Epidermal melanocyte (primary cell): ENCODE data around the gene KRT40.

Source experiments
- DNase-seq: peaks from one replicate; pipeline ENCODE4 v3.0.0; 2011; ENCODE audit warnings: low spot score; ENCODE audit not compliant: insufficient read length

The KRT40 gene

DNA sequence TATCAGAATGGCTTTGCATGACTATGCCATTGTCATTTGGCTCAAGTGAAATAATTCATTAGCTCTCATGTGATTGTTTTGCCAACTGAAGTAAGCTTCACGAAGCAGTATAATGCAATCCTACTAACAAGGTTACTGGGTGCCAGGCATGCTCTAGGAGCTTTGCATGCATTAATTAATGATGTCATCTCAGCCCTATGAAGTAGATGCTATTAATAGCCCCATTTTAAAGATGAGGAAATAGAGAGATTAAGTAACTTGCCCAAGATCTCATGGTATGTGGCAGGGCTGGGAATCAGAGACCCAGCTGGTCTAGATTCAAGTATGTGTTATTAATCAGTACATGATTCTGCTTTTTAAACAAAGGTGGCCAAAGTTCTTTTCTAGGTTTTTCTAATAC is 31.5 kb downstream of the KRT40 start:
- DNase-seq, result no peak

DNA sequence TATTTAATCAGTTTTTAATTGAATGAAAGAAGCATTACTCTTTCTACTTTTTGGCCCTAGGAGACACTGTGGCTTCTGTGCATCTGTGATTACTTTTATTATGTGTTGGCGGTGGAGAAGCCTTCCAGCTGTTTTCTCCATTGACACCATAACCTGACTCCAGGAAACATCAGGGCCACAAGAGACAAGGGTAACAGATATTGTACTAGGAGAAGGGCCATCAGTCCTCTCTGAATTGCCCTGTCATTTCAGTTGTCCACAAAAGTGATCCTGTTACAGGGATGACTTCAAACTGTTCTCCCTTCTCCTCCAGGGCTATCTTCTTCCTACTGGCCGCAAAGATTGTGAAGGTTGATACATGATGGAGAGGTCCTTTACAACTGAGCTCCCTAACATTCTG is 32.0 kb downstream of the KRT40 start:
- no peak for DNase-seq

DNA sequence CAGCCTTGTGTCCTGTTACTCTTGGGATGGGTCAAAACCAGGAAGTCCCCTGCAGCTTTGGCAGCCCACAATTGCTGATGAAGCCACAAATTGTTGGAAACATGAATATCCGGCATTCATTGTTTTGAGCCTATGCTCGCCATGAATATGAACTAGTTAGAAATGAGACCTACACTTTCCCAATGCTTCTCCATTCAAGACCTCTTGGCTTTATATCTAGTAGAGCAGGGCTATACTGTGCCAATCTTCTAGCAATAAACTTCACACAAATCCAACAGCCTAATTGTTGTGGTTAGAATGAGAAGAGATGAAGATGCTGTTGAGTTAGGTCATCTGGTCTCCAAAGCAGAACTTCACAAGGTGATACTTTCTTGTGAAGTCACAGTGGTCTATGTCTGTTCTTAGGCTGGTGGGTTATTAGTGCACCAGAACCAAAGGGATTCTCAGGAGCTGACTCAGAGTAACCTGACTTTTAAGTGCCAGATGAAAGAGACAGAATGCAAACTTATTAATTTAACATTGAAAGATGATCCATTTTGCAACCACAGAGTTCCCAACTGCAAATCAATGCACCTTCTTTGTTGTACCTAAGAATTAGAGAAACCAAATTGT is 33.0 kb downstream of the KRT40 start:
- DNase-seq, result no peak

DNA sequence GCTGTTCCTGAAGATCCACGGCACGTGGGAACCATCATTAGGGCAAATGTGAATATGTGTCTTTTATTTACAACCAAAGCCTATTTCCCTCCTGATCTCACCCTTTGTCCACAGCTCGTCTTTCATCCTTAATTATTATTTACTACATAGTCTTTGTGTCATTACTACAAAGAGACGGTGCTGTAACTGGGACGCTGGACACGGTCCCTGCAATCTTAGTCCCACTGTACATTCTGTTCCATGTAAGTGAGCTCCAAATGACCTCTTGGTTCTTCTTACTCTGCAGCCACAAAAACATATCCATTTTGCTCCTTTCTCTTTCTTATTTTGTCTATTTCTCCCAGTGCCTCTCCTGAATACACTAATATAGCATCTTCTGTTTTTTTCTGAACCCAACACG is 34.0 kb downstream of the KRT40 start:
- no peak for DNase-seq

DNA sequence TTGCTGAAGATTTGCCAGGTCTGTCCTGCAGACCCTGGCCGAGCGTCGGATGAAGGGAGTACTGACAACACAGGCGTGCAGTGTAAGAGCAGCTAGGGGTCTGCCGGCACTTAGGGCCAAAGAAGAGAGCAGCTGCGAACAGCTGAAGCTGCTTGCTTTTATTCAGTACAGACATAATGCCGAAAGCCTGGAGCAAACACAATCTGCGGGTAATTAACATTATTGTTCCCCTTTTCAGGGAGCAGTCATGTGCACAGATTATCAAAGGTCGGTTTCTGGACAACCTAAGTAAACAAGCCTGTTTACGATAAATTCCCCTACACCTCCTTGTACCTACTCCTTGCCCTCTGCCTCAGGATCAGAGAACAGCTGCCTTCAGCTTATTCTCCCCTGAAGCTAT is 34.7 kb downstream of the KRT40 start:
- DNase-seq, result no peak

DNA sequence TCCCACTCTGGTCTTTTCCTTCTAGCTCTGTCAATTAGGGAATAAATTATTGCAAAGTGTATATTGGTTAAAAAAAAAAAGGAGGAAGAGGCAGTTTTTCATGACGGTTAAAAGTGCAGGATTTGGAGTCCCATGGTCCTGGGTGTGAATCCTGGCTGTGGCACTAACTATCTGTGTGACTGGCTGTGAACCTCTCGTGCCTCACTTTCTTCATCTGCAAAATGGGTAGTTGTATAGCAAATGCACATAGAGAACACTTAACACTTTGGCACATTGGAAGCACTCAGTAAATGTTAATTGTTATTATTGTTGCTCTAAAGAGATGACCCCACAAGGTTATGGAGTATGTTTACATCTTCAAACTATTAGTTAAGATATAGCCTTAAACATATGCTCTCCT is 36.2 kb downstream of the KRT40 start:
- no peak for DNase-seq

DNA sequence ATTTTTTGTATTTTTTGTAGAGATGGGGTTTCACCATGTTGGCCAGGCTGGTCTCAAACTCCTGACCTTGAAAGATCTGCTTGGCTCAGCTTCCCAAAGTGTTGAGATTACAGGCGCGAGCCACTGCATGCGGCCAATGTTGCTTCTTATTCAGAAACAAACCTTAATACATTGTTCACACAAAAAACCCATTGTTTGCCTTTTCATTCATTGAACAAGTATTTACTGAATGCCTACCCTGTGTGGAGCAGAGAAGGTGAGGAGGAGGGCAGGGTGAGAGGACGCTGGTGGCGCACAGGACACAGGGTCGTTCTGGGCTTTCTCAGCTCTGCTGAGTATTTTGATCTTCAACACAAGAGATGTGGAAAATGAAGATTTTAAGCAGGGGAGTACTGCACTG is 38.7 kb downstream of the KRT40 start:
- no peak for DNase-seq

DNA sequence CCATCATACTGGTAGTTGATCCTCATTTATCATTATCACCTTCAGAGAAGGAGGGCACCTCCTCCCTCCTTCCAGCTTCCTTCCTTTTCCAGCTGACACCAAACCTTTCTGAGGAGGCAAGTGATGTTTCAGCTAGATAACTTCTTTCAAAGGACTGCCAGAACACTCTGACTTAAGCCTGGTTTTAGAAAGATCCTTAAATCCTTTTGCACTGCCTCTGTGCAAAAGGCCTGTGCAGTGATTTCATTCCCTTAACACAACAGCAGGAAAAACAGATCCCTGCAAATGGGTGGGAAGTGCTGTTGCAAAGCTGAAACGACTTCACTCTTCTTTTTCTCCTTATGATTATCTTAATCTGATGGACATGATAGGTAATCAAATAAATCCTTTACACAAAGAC is 39.6 kb downstream of the KRT40 start:
- DNase-seq, result no peak

DNA sequence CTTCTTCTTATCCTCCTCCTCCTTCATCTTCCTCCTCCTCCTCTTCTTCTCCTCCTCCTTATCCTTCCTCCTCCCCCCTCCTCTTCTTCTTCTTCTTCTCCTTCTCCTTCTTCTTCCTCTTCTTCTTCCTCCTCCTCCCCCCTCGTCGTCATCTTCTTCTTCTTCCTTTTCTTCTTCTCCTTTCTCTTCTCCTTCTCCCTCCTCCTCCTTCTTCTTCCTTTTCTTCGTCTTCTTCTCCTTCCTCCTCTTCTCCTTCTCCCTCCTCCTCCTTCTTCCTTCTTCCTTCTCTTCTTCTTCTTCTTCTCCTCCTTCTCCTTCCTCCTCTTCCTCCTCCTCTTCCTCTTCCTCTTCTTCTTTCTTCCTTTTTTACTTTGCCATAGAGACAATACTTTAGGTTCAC is 41.6 kb downstream of the KRT40 start:
- DNase-seq, result no peak

DNA sequence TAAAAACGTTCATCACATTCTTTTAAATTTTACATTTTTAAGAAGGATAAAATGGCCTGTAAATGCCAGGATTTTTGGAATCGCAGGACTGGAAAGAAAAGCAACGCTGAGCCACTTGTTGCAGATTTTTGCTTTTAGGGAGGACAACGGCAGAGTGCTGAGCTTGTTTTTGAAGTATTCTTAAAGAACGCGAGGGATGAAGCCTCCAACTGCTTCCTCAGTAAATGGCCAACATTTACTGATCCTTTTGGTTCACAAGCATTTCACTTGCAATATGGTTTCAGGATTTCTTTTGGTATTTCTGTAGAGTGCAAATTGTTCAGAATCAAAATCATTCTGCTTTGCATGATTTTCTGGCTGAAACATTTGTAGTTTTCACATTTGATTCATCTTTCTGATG is 43.9 kb downstream of the KRT40 start:
- DNase-seq, result no peak

DNA sequence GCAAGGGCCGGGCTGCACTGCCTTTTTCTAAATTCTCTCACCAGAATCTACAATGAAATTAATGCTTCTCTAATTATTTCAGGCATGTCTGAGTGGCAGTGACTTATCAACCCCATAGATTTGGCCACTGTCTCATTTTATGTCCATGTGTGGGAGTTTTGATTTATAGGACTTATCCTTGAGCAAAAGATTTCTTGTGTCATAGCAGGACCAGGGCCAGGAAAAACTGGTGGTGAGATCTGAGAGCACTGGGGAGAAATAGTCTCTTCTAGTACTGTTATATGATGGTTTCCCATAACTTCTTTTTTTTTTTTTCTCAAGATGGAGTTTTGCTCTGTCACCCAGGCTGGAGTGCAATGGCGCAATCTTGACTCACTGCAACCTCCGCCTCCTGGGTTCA is 45.1 kb downstream of the KRT40 start:
- DNase-seq, result no peak

DNA sequence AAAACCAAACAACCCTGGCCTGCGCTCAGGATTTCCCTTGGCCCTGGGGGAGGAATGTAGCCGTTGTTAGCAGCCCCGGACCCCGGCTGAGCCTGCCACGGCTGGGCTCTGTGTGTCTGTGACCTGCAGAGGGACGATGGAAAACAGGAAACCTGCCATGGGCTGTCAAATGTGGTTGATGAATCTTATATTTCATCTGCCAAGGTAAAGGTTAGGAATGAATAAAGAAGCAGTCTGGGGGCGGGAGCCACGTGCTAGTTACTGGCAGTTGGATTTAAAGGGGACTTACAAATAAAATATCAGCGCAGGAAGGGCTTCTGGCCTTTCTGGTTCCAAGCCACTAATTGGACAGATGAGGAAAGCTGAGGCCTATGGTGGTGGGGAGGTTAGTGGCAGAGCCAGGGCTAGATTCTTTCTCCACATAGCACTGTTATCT is 46.7 kb downstream of the KRT40 start, which contains the start of gene KRT23:
Gene KRT23, minus strand, starts transcription at position 263 of the 436 bp plus-strand sequence. CDS start 1,043 bp downstream, outside the sequence.
- DNase-seq, result no peak

DNA sequence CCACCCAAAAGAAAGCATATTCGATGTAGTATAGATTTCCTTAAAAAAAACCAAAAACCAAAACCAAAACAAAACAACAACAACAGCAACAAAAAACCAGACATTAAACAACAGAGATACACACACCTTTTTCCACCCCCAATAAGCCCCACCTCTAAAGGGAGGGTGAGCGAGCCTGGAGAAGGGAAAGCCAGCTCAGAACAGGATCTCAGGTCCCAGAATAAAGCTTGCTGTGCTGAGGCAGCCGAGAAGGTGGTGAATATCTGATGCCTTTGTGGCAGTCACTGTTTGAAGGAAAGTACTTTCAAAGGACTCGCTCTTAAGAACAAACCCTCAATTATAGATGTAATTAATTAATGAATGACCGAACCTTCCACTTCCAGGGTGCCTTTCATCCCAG is 47.1 kb downstream of the KRT40 start:
- no peak for DNase-seq

DNA sequence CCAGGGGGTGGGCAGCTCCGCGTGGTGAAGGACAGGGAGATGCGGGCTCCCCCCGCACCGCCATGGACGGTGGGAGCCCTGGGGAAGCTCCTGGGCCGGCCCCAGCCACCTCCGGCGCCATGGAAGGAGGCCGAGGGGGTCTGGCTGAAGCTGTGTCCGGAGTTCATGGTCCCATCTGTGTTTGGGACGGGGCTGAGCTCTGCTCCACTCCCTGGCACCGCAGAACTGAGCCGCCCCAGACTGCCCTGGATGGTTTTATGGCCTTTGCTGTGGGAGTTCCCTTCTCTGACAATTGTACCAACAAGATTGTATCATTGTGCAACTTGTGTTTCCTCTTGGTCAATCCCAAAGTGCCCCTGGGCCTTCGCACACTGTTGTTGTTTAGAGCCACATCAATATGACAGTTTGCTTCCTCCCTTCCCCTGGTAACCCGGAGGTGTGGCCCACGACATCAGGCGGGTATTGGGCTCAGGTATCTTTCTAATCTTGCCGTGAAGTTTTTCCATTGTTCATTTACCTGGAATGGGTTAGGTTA is 47.6 kb downstream of the KRT40 start:
- no peak for DNase-seq

DNA sequence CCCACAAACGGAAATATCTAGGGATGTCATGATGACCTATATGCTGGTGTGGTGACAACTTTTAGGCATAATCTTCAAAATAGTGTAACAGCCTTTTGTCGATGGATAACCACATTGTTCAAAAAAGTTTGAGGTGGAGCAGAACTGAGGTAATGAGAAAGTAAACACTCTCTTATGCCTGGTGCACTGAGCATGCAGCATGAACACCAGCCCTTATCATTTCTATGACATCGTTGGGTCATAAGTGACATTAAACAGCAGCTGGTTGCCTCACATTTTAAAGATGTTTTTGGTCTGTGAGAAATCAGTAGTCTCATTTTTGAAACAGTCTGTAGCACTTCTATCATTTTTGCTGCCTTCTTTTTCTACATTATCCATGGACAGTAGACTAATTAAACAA is 48.5 kb downstream of the KRT40 start:
- DNase-seq, result no peak

DNA sequence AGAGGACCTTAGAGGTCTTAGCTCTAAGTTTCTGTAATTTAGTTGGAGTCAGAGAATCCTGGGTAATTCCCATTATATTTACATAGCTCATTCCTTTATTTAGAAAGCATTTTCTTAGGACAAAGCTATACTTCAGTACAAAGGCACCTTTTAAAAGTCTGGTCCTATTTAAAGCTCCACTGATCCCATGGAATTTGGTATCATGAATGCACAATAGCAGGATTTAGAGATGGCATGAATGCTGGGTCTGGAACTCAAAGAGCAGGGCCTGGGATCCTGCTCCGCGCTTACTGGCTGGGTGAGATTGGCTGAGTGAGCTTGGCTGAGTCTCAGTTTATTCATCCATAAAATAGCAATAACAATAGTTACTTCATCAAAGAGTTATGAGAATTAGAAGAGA is 51.5 kb downstream of the KRT40 start:
- peak; percentile 41 for DNase-seq

DNA sequence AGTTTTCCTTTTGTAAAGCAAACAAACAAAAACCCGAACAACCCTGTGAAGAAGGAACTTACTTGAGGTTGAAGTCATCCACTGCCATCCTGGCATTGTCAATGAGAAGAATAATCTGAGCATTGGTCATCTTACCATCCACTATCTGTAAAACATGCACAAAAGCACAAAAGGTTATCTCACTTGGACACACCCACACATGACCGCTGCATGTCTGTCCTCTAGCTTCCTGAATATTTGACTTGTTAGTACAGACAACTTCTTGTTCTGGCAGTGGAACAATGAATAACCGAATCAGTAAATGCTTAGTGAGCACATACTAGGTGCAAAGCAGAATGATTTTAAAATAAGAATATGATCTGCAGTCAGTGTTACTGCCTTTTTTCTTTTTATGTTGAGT is 52.8 kb downstream of the KRT40 start:
- DNase-seq, result no peak
